CD14-positive monocyte (primary cell): ENCODE measurements around the gene FGFRL1. TPM values are rescaled to one million over a fixed set of nuclear protein-coding genes. Genes with fewer than 3 reads are reported as not detected.

Experiments used
- DNase-seq, 3 donors: peaks; one replicate each; pipeline ENCODE4 v3.0.0-alpha.2; 2011 to 2022
- H2AFZ ChIP-seq: 2 replicates; pipeline ENCODE4 v1.6.0; 2012; ENCODE audit warnings: mild to moderate bottlenecking, low read depth, low read length, inconsistent platforms; ENCODE audit not compliant: insufficient read depth, poor library complexity, severe bottlenecking
- H3K27ac ChIP-seq, 2 donors: 1 replicate in 1 of 2; 2 replicates in 1 of 2; pipeline ENCODE4 v1.5.1; 2012 to 2013; ENCODE audit warnings: low read length in 2 of 2, control low read depth in 1 of 2, inconsistent platforms in 1 of 2, low read depth in 1 of 2, mild to moderate bottlenecking in 1 of 2
- H3K27me3 ChIP-seq, 2 donors: one replicate each; pipeline versions ENCODE4 v1.6.0 to v1.6.1; 2011 to 2013; ENCODE audit warnings: low read length in 2 of 2; ENCODE audit not compliant: control insufficient read depth in 2 of 2, insufficient read depth in 2 of 2
- H3K36me3 ChIP-seq, 2 donors: replicated peaks in 1 of 2; 1 replicate in 1 of 2; 2 replicates in 1 of 2; pipeline versions ENCODE4 v1.5.1 to v1.6.1; 2012 to 2013; ENCODE audit warnings: low read length in 2 of 2, control low read depth in 1 of 2, inconsistent platforms in 1 of 2, mild to moderate bottlenecking in 1 of 2; ENCODE audit not compliant: insufficient read depth in 2 of 2, control insufficient read depth in 1 of 2
- H3K4me1 ChIP-seq, 2 donors: 1 replicate in 1 of 2; 2 replicates in 1 of 2; pipeline versions ENCODE4 v1.5.1 to v1.6.1; 2012 to 2013; ENCODE audit warnings: low read length in 2 of 2, control low read depth in 1 of 2, inconsistent platforms in 1 of 2, mild to moderate bottlenecking in 1 of 2, moderate library complexity in 1 of 2; ENCODE audit not compliant: insufficient read depth in 2 of 2, control insufficient read depth in 1 of 2
- H3K4me2 ChIP-seq: replicated peaks from 2 replicates; pipeline ENCODE3; 2012; ENCODE audit warnings: low read length, moderate library complexity, mild to moderate bottlenecking; ENCODE audit not compliant: poor library complexity, severe bottlenecking; ENCODE audit errors: extremely low read depth
- H3K4me3 ChIP-seq, 3 experiments: fragments of 200-600 bp in 1 of 3; sonication (generic) in 1 of 3; replicated peaks in 1 of 3; 1 replicate in 2 of 3; 2 replicates in 1 of 3; pipeline ENCODE4 v1.5.1; 2011 to 2013; ENCODE audit warnings: low read length in 3 of 3, mild to moderate bottlenecking in 3 of 3, control low read depth in 2 of 3, low read depth in 2 of 3, inconsistent platforms in 1 of 3, moderate library complexity in 1 of 3
- H3K79me2 ChIP-seq: 2 replicates; pipeline ENCODE4 v1.6.0; 2012; ENCODE audit warnings: mild to moderate bottlenecking, control low read depth, inconsistent platforms, low read length, moderate library complexity; ENCODE audit not compliant: insufficient read depth
- H3K9ac ChIP-seq: 2 replicates; pipeline ENCODE4 v1.6.0; 2017; ENCODE audit warnings: low read length, mild to moderate bottlenecking; ENCODE audit not compliant: insufficient read depth, poor library complexity, severe bottlenecking
- H3K9me3 ChIP-seq, 2 donors: replicated peaks in 1 of 2; 1 replicate in 1 of 2; 2 replicates in 1 of 2; pipeline versions ENCODE4 v1.5.1 to v1.6.1; 2012 to 2013; ENCODE audit warnings: low read length in 2 of 2, control low read depth in 1 of 2; ENCODE audit not compliant: control insufficient read depth in 1 of 2, insufficient read depth in 1 of 2
- H4K20me1 ChIP-seq: 2 replicates; pipeline ENCODE4 v1.6.0; 2012; ENCODE audit warnings: mild to moderate bottlenecking, low read length, control low read depth, moderate library complexity; ENCODE audit not compliant: insufficient read depth
- H3K27ac Mint-ChIP-seq, 7 donors: one replicate each; pipeline ENCODE4 v1.8.0; 2020; ENCODE audit warnings: mild to moderate bottlenecking in 7 of 7, mixed read lengths in 7 of 7, moderate library complexity in 6 of 7, inconsistent platforms in 2 of 7
- H3K27me3 Mint-ChIP-seq, 3 donors: one replicate each; pipeline ENCODE4 v1.8.0; 2021 to 2022; ENCODE audit warnings: low read depth in 3 of 3, mild to moderate bottlenecking in 3 of 3, mixed read lengths in 3 of 3, moderate library complexity in 3 of 3, inconsistent platforms in 1 of 3
- H3K36me3 Mint-ChIP-seq, 2 donors: one replicate each; pipeline ENCODE4 v1.8.0; 2020; ENCODE audit warnings: mixed read lengths in 2 of 2, inconsistent platforms in 1 of 2, mild to moderate bottlenecking in 1 of 2
- H3K4me1 Mint-ChIP-seq: one replicate; pipeline ENCODE4 v1.8.0; 2020; ENCODE audit warnings: mild to moderate bottlenecking, mixed read lengths
- H3K4me3 Mint-ChIP-seq, 2 donors: one replicate each; pipeline ENCODE4 v1.8.0; 2020; ENCODE audit warnings: mild to moderate bottlenecking in 2 of 2, mixed read lengths in 2 of 2, moderate library complexity in 1 of 2
- H3K9me3 Mint-ChIP-seq, 7 donors: one replicate each; pipeline ENCODE4 v1.8.0; 2020 to 2022; ENCODE audit warnings: mixed read lengths in 7 of 7, mild to moderate bottlenecking in 6 of 7, moderate library complexity in 6 of 7, inconsistent platforms in 2 of 7
- CTCF ChIP-seq: fragments of 200-600 bp; IDR thresholded peaks from one replicate; pipeline ENCODE4 v1.8.0; 2022; ENCODE audit warnings: antibody characterized with exemption, mild to moderate bottlenecking
- WGBS: methylation state at CpG from one replicate; pipeline ENCODE4 v1.1.5; 2013; ENCODE audit warnings: missing lambda C conversion rate; ENCODE audit not compliant: insufficient coverage; 5-methylcytosine and 5-hydroxymethylcytosine counted together
- intact Hi-C, 2 donors: fragments of 100-400 bp; cut with micrococcal nuclease; formaldehyde crosslinking; loops; one replicate each; pipeline versions ENCODE4 v1.15.0 to v1.15.1; 2023
- polyA plus RNA-seq, 3 donors: library from polyadenylated mRNA; depleted of rRNA in 1 of 3; unstranded in 2 of 3; stranded (reverse) in 1 of 3; fragments of 300-500 nt in 2 of 3; fragments of >200 nt in 1 of 3; fragmentation: Illumina TruSeq in 2 of 3; gene quantifications; 1 replicate in 2 of 3; 2 replicates in 1 of 3; pipeline ENCODE4 v1.2.3, GENCODE V29; 2012 to 2021

The FGFRL1 gene
- polyA plus RNA-seq, 3 donors = 0.17 to 77.7 (median 0.28) TPM

DNA sequence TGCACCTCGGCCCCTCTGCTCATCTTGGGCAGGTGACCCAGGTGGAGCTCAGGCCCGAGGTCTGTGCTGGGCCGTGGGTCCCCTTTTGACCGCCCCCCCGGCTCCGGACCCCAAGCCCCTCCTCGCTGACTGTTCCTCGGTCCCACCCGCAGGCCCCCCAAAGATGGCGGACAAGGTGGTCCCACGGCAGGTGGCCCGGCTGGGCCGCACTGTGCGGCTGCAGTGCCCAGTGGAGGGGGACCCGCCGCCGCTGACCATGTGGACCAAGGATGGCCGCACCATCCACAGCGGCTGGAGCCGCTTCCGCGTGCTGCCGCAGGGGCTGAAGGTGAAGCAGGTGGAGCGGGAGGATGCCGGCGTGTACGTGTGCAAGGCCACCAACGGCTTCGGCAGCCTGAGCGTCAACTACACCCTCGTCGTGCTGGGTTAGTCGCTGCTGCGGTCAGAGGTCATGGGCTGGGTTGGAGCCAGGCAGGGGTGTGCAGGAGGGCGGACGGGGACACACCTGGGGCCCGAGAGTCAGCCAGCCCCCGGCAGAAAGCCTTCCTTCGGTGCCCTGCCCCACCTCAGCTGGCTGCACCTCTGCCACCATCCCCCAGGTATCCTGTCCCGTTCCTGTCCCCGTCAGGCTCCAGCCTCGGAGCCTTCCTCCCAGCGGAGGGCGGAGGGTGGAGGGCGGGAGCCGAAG is 10.8 kb downstream of the FGFRL1 start:
- Histone ChIP-seq H3K27me3 (no peaks in the 10 kb centered on the region), H3K4me1 (peaks cover 0 to 7% of the 10 kb centered on the region in 2 donors), H2AFZ (no peak overlapping the region), H3K27ac (no peak overlapping the region), H3K4me2 (no peak overlapping the region), H3K79me2 (no peaks in the 10 kb centered on the region), H3K9ac (no peak overlapping the region), H3K4me3 (no peak overlapping the region), H3K9me3 (no peaks in the 10 kb centered on the region), H3K36me3 (no peaks in the 10 kb centered on the region), H4K20me1 (no peaks in the 10 kb centered on the region)
- H3K27ac Mint-ChIP-seq = no peak overlapping the region
- peaks cover 6 to 8% of the 10 kb centered on the region in 2 donors for H3K36me3 Mint-ChIP-seq
- H3K27me3 Mint-ChIP-seq = peaks cover 0 to 5% (median 2%) of the 10 kb centered on the region in 3 donors
- no peak for TF ChIP-seq CTCF
- H3K4me1 Mint-ChIP-seq = peaks cover 5% of the 10 kb centered on the region
- DNase-seq = no peak
- WGBS = 98% methylated on average over 40 of the region's 46 CpGs
- no peak overlapping the region for H3K4me3 Mint-ChIP-seq
- intact Hi-C loops = no loop called here
- H3K9me3 Mint-ChIP-seq = peaks cover 0 to 6% (median 0%) of the 10 kb centered on the region in 7 donors

DNA sequence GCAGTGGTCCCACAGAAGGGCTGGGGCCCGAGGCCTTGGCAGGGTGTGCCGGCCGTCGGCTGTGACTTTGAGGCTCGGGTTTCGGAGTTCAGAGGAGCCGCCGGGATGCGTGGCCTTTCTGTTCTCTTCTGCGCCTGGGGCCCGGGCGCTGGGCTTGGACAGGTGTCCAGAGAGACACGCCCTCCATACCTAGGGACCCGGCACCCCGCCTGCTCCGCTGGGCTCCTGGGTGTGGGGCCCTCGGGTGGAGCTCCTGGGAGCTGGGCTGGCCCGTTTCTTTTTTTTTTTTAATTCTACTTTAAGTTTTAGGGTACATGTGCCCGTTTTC is 11.3 kb downstream of the FGFRL1 start:
- H3K4me1 ChIP-seq = peaks cover 0 to 7% of the 10 kb centered on the region in 2 donors
- H3K27me3 ChIP-seq = no peaks in the 10 kb centered on the region
- Mint-ChIP-seq H3K36me3 (peaks cover 6 to 8% of the 10 kb centered on the region in 2 donors), H3K27me3 (peaks cover 0 to 5% (median 2%) of the 10 kb centered on the region in 3 donors), H3K9me3 (peaks cover 0 to 6% (median 0%) of the 10 kb centered on the region in 7 donors), H3K27ac (no peak overlapping the region), H3K4me1 (peaks cover 5% of the 10 kb centered on the region), H3K4me3 (no peak overlapping the region)
- no peak overlapping the region for H2AFZ ChIP-seq
- no peaks in the 10 kb centered on the region for H3K79me2 ChIP-seq
- H3K36me3 ChIP-seq = no peaks in the 10 kb centered on the region
- H3K27ac ChIP-seq = no peak overlapping the region
- no peak for DNase-seq
- no peak for TF ChIP-seq CTCF
- H3K4me2 ChIP-seq = no peak overlapping the region
- intact Hi-C loops = no loop called here
- no peak overlapping the region for H3K4me3 ChIP-seq
- no peaks in the 10 kb centered on the region for H4K20me1 ChIP-seq
- no peaks in the 10 kb centered on the region for H3K9me3 ChIP-seq
- H3K9ac ChIP-seq = no peak overlapping the region
- WGBS = 95% methylated on average over 18 of the region's 19 CpGs
